Measurements from ENCODE around the gene CES2. TPM values are rescaled to one million over a fixed set of nuclear protein-coding genes. Genes with fewer than 3 reads are reported as not detected.
A peak's percentile ranks its signal among the peaks of the same experiment; 100 is the strongest.

Gene CES2
- total and polyA plus RNA-seq, 10 of the 15 experiments (the other 5 are each of a cell fraction or from before 2014, with no cell fraction given) = 1.6 to 33.7 (median 21.0) TPM

DNA sequence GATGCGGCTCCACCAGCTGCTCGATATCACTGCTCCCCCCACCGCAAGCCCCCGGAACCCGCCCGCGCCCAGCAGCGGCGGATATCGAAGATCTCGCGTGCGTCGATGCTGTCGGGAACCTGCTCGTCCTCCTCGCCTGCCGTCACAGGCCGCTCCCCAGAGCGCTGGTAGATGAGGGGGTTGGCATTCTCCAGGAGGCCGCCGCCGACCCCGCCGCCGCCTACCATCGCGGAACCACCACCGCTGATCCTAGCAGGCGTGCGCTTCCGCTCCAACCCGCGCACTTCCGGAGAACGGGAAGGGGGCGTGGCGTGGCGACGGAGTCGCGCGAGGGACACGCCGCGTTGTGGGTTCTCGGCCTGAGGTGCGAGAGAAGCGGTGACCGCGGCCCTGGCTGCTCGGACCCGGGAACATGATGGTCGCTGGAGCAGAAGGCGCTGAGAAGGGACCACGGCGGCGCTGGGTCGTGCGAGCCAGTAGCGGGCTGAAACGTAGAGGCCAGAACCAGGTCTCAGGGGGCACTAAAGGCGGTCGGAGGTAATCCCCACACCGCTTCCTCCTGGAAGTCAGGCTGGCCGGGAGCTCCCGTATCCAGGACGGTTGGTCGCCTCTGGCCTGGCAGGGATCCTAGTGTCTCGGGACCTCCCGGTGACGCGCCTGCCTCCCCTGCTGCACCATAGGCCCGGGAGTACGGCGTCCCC, 1.0 kb upstream of the CES2 start, which contains the start of gene CIAO2B (continued):
- TF ChIP-seq ZNF687 (IDR thresholded peaks at IDR 0.05) = peak; percentile 55; the same call in 1 of the 2 replicates
- peak in 1 of 2 experiments; percentile 20; a peak in 1 of 4 replicates for TF ChIP-seq ETV6 (conservative IDR thresholded peaks at IDR 0.05 in 1 of 2, IDR thresholded peaks at IDR 0.05 in 1 of 2; ENCODE audit: borderline replicate concordance in 1 of 2, low read depth in 1 of 2)
- TF ChIP-seq ATF2 (IDR thresholded peaks at IDR 0.05; ENCODE audit: low read length) = no peak
- TF ChIP-seq ZNF384 (IDR thresholded peaks at IDR 0.05; ENCODE audit: borderline replicate concordance, low read depth, low read length) = no peak
- peak; percentile 73 for TF ChIP-seq CREB1 (IDR thresholded peaks at IDR 0.05; ENCODE audit: low read depth)
- peak; percentile 91 for TF ChIP-seq GABPA (IDR thresholded peaks at IDR 0.05; ENCODE audit: low read depth)
- no peak for TF ChIP-seq JUND (IDR thresholded peaks at IDR 0.05; ENCODE audit: low read depth, low read length)
- peak; percentile 98 for TF ChIP-seq POLR2A (IDR thresholded peaks at IDR 0.05; ENCODE audit: low read depth, low read length)
- TF ChIP-seq HDAC2 (IDR thresholded peaks at IDR 0.05) = no peak
- no peak for TF ChIP-seq ZBED1 (IDR thresholded peaks at IDR 0.05; ENCODE audit: borderline replicate concordance)
- TF ChIP-seq HDGF (IDR thresholded peaks at IDR 0.05) = no peak; the same call in 1 of the 2 replicates
- TF ChIP-seq RUNX3 (IDR thresholded peaks at IDR 0.05; ENCODE audit: low read length) = peak; percentile 90
- peak; percentile 86; the same call in 1 of the 2 replicates for TF ChIP-seq SMARCA5 (IDR thresholded peaks at IDR 0.05)
- no peak for TF ChIP-seq TCF7 (IDR thresholded peaks at IDR 0.05; ENCODE audit: borderline replicate concordance)
- peak; percentile 81 for TF ChIP-seq CHD2 (IDR thresholded peaks at IDR 0.05; ENCODE audit: borderline replicate concordance, low read depth, low read length)
- no peak for TF ChIP-seq RFX5 (IDR thresholded peaks at IDR 0.05; ENCODE audit: low read depth, low read length)
- TF ChIP-seq SREBF2 (IDR thresholded peaks at IDR 0.05; ENCODE audit: low read length) = no peak
- TF ChIP-seq RELA (IDR thresholded peaks at IDR 0.05; ENCODE audit: borderline replicate concordance, partially characterized antibody) = no peak
- TF ChIP-seq, protein P1, sequence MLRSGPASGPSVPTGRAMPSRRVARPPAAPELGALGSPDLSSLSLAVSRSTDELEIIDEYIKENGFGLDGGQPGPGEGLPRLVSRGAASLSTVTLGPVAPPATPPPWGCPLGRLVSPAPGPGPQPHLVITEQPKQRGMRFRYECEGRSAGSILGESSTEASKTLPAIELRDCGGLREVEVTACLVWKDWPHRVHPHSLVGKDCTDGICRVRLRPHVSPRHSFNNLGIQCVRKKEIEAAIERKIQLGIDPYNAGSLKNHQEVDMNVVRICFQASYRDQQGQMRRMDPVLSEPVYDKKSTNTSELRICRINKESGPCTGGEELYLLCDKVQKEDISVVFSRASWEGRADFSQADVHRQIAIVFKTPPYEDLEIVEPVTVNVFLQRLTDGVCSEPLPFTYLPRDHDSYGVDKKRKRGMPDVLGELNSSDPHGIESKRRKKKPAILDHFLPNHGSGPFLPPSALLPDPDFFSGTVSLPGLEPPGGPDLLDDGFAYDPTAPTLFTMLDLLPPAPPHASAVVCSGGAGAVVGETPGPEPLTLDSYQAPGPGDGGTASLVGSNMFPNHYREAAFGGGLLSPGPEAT (IDR thresholded peaks at IDR 0.05; ENCODE audit: low read depth) = peak; percentile 73
- peak; percentile 43; the same call in 1 of the 2 replicates for TF ChIP-seq BRCA1 (IDR thresholded peaks at IDR 0.05; ENCODE audit: low read depth, low read length)
- TF ChIP-seq SRF (IDR thresholded peaks at IDR 0.05; ENCODE audit: low read depth in 2 of 2, low read length in 2 of 2) = no peak; a peak in 1 of 4 replicates
- no peak for TF ChIP-seq ESRRA (IDR thresholded peaks at IDR 0.05; ENCODE audit: low read length)
- TF ChIP-seq, protein P2, sequence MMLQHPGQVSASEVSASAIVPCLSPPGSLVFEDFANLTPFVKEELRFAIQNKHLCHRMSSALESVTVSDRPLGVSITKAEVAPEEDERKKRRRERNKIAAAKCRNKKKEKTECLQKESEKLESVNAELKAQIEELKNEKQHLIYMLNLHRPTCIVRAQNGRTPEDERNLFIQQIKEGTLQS (IDR thresholded peaks at IDR 0.05; ENCODE audit: borderline replicate concordance, extremely low read depth, low read depth, low read length) = no peak
- TF ChIP-seq FOXK2 (IDR thresholded peaks at IDR 0.05) = no peak; the same call in 1 of the 2 replicates
- TF ChIP-seq NFXL1 (IDR thresholded peaks at IDR 0.05; ENCODE audit: borderline replicate concordance) = no peak
- 0 out of 2 replicates have a peak, but pooled peaks have one; percentile 2 for TF ChIP-seq IRF4 (IDR thresholded peaks at IDR 0.05; ENCODE audit: low read depth, low read length)
